GM12801 (cell line): ENCODE results near the gene NHSL2.

ENCODE experiments used
- CTCF ChIP-seq: IDR thresholded peaks from one replicate; pipeline ENCODE4 v1.5.1; 2011; ENCODE audit warnings: control low read depth; ENCODE audit not compliant: insufficient read length; ENCODE audit errors: extremely low read depth

Gene NHSL2

GRCh38 chrX:71913156-71913950, 2.7 kb downstream of the NHSL2 start:
- no peak for TF ChIP-seq CTCF

GRCh38 chrX:71917621-71918343, 7.1 kb downstream of the NHSL2 start:
- no peak for TF ChIP-seq CTCF

- no peak for TF ChIP-seq CTCF
Measured at GRCh38 chrX:71919431-71919830, 8.8 kb downstream of the NHSL2 start.

GRCh38 chrX:71919886-71920285, 9.2 kb downstream of the NHSL2 start:
- no peak for TF ChIP-seq CTCF

- no peak for TF ChIP-seq CTCF
Measured at GRCh38 chrX:71922686-71923085, 12.0 kb downstream of the NHSL2 start.

GRCh38 chrX:71923516-71923915, 12.9 kb downstream of the NHSL2 start:
- no peak for TF ChIP-seq CTCF

GRCh38 chrX:71927040-71927439, 16.4 kb downstream of the NHSL2 start:
- no peak for TF ChIP-seq CTCF
